OCI-LY1 (cell line): Measurements from ENCODE around the gene DTL.

Experiments
- H2AFZ ChIP-seq: fragments of 200-600 bp; sonication (generic), shearing (Covaris generic); 2 replicates; pipeline ENCODE4 v1.6.0; 2014; ENCODE audit warnings: antibody characterized with exemption, mild to moderate bottlenecking, low read length
- H3F3A ChIP-seq: fragments of 200-600 bp; sonication (generic), shearing (Covaris generic); 2 replicates; pipeline ENCODE4 v1.6.0; 2014; ENCODE audit warnings: mild to moderate bottlenecking, antibody characterized with exemption, low read length, moderate library complexity; ENCODE audit not compliant: insufficient read depth
- H3K27ac ChIP-seq: fragments of 200-600 bp; sonication (generic); 2 replicates; pipeline ENCODE4 v1.5.1; 2014; ENCODE audit warnings: low read length, mixed run types, mild to moderate bottlenecking, low read depth; ENCODE audit not compliant: poor library complexity, severe bottlenecking
- H3K27me3 ChIP-seq: fragments of 200-600 bp; sonication (generic); 2 replicates; pipeline ENCODE4 v1.6.0; 2014; ENCODE audit warnings: antibody characterized with exemption, mild to moderate bottlenecking, low read length, moderate library complexity; ENCODE audit not compliant: insufficient read depth
- H3K36me3 ChIP-seq: fragments of 200-600 bp; sonication (generic); 2 replicates; pipeline ENCODE4 v1.6.1; 2014; ENCODE audit warnings: mild to moderate bottlenecking, antibody characterized with exemption, low read length, moderate library complexity, mixed read lengths; ENCODE audit not compliant: insufficient read depth
- H3K4me1 ChIP-seq: fragments of 200-600 bp; sonication (generic); 2 replicates; pipeline ENCODE4 v1.5.1; 2014; ENCODE audit warnings: mild to moderate bottlenecking, low read length, moderate library complexity; ENCODE audit not compliant: insufficient read depth, severe bottlenecking
- H3K4me2 ChIP-seq: fragments of 200-600 bp; sonication (generic), shearing (Covaris generic); 2 replicates; pipeline ENCODE4 v1.6.1; 2014; ENCODE audit warnings: low read length
- H3K4me3 ChIP-seq: fragments of 200-600 bp; sonication (generic); 2 replicates; pipeline ENCODE4 v1.5.1; 2014; ENCODE audit warnings: low read length, low read depth, mild to moderate bottlenecking, mixed read lengths; ENCODE audit not compliant: poor library complexity, severe bottlenecking
- H3K79me2 ChIP-seq: fragments of 200-600 bp; shearing (Covaris generic); 2 replicates; pipeline ENCODE4 v1.6.1; 2016; ENCODE audit warnings: mixed run types, low read length, mixed read lengths; ENCODE audit not compliant: insufficient read depth
- H3K9ac ChIP-seq: fragments of 200-600 bp; sonication (generic), shearing (Covaris generic); 2 replicates; pipeline ENCODE4 v1.6.1; 2014; ENCODE audit warnings: mild to moderate bottlenecking, low read length, mixed read lengths
- H3K9me2 ChIP-seq: fragments of 200-600 bp; sonication (generic), shearing (Covaris generic); 2 replicates; pipeline ENCODE4 v1.6.1; 2014; ENCODE audit warnings: low read depth, mild to moderate bottlenecking, low read length, mixed read lengths
- H3K9me3 ChIP-seq: fragments of 200-600 bp; shearing (Covaris generic); 2 replicates; pipeline ENCODE4 v1.6.1; 2014; ENCODE audit warnings: low read length, mixed read lengths
- H4K20me1 ChIP-seq: fragments of 200-600 bp; sonication (generic), shearing (Covaris generic); 2 replicates; pipeline ENCODE4 v1.6.0; 2016; ENCODE audit warnings: mild to moderate bottlenecking, low read length; ENCODE audit not compliant: insufficient read depth
- EZH2 ChIP-seq: fragments of 200-600 bp; sonication (generic), shearing (Covaris generic); IDR thresholded peaks from 2 replicates; pipeline ENCODE4 v1.8.0; 2017; ENCODE audit warnings: borderline replicate concordance, mixed run types, mild to moderate bottlenecking, antibody characterized with exemption, low read length, moderate library complexity, mixed read lengths
- TF ChIP-seq, protein P1 (sequence below): fragments of 200-600 bp; sonication (generic), shearing (Covaris generic); IDR thresholded peaks from 2 replicates; pipeline ENCODE4 v1.5.1; 2017; ENCODE audit warnings: mild to moderate bottlenecking, antibody characterized with exemption, low read length, moderate library complexity, mixed read lengths

DTL gene

DNA sequence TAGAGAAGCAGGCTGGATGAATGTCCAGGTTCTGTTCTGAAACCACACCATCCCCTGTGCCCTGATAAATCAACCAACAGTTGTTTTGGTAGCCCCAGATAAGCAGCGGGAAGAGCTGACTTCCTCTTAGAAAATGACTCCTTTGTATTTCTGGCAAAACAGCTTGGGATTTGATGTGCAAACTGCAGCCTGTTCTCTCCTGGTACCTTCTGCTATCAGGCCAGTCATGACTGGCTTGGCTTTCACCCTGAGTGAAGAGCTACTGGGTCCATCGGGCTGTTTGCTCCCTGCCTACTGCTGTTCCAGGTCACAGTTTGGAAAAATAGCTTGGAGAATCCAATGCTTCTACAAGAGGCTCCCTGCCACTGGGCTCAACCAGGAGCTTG, 116.8 kb downstream of the DTL start:
- Histone ChIP-seq H3F3A (no peaks in the 10 kb centered on the region), H4K20me1 (no peaks in the 10 kb centered on the region), H3K9me3 (no peaks in the 10 kb centered on the region), H3K27ac (peak overlapping the region; percentile 85), H3K36me3 (no peaks in the 10 kb centered on the region), H3K4me3 (no peak overlapping the region), H3K9ac (no peak overlapping the region), H3K79me2 (no peaks in the 10 kb centered on the region), H3K27me3 (no peaks in the 10 kb centered on the region), H3K4me2 (no peak overlapping the region), H3K4me1 (peaks cover 37% of the 10 kb centered on the region), H3K9me2 (no peaks in the 10 kb centered on the region), H2AFZ (no peak overlapping the region)
- no peak for TF ChIP-seq EZH2
- TF ChIP-seq, protein P1, sequence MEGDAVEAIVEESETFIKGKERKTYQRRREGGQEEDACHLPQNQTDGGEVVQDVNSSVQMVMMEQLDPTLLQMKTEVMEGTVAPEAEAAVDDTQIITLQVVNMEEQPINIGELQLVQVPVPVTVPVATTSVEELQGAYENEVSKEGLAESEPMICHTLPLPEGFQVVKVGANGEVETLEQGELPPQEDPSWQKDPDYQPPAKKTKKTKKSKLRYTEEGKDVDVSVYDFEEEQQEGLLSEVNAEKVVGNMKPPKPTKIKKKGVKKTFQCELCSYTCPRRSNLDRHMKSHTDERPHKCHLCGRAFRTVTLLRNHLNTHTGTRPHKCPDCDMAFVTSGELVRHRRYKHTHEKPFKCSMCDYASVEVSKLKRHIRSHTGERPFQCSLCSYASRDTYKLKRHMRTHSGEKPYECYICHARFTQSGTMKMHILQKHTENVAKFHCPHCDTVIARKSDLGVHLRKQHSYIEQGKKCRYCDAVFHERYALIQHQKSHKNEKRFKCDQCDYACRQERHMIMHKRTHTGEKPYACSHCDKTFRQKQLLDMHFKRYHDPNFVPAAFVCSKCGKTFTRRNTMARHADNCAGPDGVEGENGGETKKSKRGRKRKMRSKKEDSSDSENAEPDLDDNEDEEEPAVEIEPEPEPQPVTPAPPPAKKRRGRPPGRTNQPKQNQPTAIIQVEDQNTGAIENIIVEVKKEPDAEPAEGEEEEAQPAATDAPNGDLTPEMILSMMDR: no peak

DNA sequence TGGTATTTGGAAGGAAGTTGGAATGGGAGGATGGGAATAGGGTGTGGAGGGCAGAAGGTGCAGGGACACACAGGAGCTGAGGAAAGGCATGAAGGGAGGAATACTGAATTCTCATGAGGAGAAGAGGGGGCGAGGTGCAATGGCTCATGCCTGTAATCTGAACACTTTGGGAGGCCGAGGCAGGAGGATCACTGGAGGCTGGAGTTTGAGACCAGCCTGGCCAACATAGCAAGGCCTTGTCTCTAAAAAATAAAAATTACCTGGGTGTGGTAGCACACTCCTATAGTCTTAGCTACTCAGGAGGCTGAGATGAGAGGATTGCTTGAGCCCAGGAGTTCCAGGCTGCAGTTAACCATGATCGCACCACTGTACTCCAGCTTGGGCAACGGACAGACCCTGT, 117.3 kb downstream of the DTL start:
- no peak for TF ChIP-seq EZH2
- TF ChIP-seq, protein P1: no peak
- Histone ChIP-seq H3K27me3 (no peaks in the 10 kb centered on the region), H3K36me3 (no peaks in the 10 kb centered on the region), H3K4me3 (no peak overlapping the region), H3K4me1 (peaks cover 37% of the 10 kb centered on the region), H3K9me2 (no peaks in the 10 kb centered on the region), H3K79me2 (no peaks in the 10 kb centered on the region), H3F3A (no peaks in the 10 kb centered on the region), H3K27ac (peak overlapping the region; percentile 85), H3K9me3 (no peaks in the 10 kb centered on the region), H2AFZ (no peak overlapping the region), H3K4me2 (no peak overlapping the region), H4K20me1 (no peaks in the 10 kb centered on the region), H3K9ac (no peak overlapping the region)

DNA sequence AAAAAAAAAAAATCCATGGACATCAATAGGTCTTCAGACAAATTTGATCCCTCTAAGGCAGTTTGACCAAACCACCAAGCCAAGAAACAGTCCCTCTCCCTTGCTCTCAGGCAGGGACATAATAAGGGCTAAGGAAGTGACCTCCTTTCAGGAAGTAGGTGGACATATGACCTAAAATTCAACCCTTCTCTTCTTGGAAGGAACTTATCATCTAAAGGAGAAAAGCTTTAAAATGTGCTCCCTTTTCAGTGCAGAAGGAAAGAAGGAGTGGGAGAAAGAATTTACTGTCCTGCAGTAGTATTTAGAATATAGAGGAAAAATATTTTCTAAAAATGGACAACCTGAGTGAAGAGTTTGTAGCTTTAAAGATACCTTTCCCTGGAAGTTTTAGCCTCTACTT, 118.1 kb downstream of the DTL start:
- no peaks in the 10 kb centered on the region for H4K20me1 ChIP-seq
- H2AFZ ChIP-seq: no peak overlapping the region
- H3K4me1 ChIP-seq: peaks cover 40% of the 10 kb centered on the region
- H3K4me3 ChIP-seq: no peak overlapping the region
- no peaks in the 10 kb centered on the region for H3K9me2 ChIP-seq
- H3F3A ChIP-seq: no peaks in the 10 kb centered on the region
- H3K4me2 ChIP-seq: no peak overlapping the region
- TF ChIP-seq, protein P1: no peak
- TF ChIP-seq EZH2: no peak
- peak overlapping the region; percentile 85 for H3K27ac ChIP-seq
- no peaks in the 10 kb centered on the region for H3K27me3 ChIP-seq
- H3K9me3 ChIP-seq: no peaks in the 10 kb centered on the region
- no peaks in the 10 kb centered on the region for H3K36me3 ChIP-seq
- no peak overlapping the region for H3K9ac ChIP-seq
- no peaks in the 10 kb centered on the region for H3K79me2 ChIP-seq
